B cell (primary cell): ENCODE data around the gene STXBP5L.

Source experiments
- CTCF ChIP-seq: fragments of 200-600 bp; IDR thresholded peaks from one replicate; pipeline ENCODE4 v1.8.0; 2022; ENCODE audit warnings: antibody characterized with exemption, mild to moderate bottlenecking
- EZH2 ChIP-seq: IDR thresholded peaks from 2 replicates; pipeline ENCODE4 v1.6.1; 2012; ENCODE audit warnings: borderline replicate concordance, low read depth, mild to moderate bottlenecking, moderate library complexity, low read length; ENCODE audit not compliant: insufficient read depth, poor library complexity, severe bottlenecking

GRCh38 chr3:121202573-121202972, 294.6 kb downstream of the STXBP5L start:
- TF ChIP-seq CTCF (no peak), EZH2 (no peak)
